IMR-90 (cell line): ENCODE data around the gene SNRPA1. TPM values are rescaled to one million over a fixed set of nuclear protein-coding genes. Genes with fewer than 3 reads are reported as not detected.

Experiments used
- polyA plus RNA-seq, 3 experiments: library from polyadenylated mRNA; depleted of rRNA; stranded (reverse); fragments of >200 nt; gene quantifications; 2 replicates each; pipeline ENCODE4 v1.2.3, GENCODE V29; 2012; ENCODE audit warnings: low replicate concordance in 1 of 3
- total RNA-seq: library from RNA; depleted of rRNA; stranded (reverse); fragments of >200 nt; gene quantifications from 2 replicates; pipeline ENCODE4 v1.2.3, GENCODE V29; 2012; rRNA removed

SNRPA1 gene
- total and polyA plus RNA-seq, 2 of the 4 experiments (the other 2 are of a cell fraction): 37.1 to 79.9 TPM

Other genes with a start within 250 kb of the SNRPA1 start
- gene CHSY1, start 43.2 kb downstream of the SNRPA1 start, total RNA-seq: 53.2 and 55.3 TPM in 2 replicates
- gene CHSY1, start 43.2 kb downstream of the SNRPA1 start, polyA plus RNA-seq (2012; rRNA removed): 40.5 and 40.9 TPM in 2 replicates
- gene SELENOS, start 17.8 kb downstream of the SNRPA1 start, total RNA-seq: 39.8 and 67.5 TPM in 2 replicates
- gene SELENOS, start 17.8 kb downstream of the SNRPA1 start, polyA plus RNA-seq (2012; rRNA removed): 73.9 and 77.1 TPM in 2 replicates
- gene PCSK6, start 194.5 kb upstream of the SNRPA1 start, total RNA-seq: not detected in 2 replicates
- not detected in 2 replicates for gene PCSK6, start 194.5 kb upstream of the SNRPA1 start, polyA plus RNA-seq (2012; rRNA removed)